ENCODE results near the gene SH3RF3.

Gene SH3RF3

GRCh38 chr2:109195193-109196045 lies 66.4 kb downstream of the SH3RF3 start:
- ChIA-PET CTCF (interaction anchor here (0.9 to 1.3 kb wide), 4 partner anchors 15 to 315 kb away, joined by 3 to 4 read pairs (median 3); no protein-coding TSS in a partner anchor), POLR2A (no interaction called here)
- no peak overlapping the region for H3K4me3 ChIP-seq (ENCODE audit: low read depth, low read length)
- TF ChIP-seq, protein P1, sequence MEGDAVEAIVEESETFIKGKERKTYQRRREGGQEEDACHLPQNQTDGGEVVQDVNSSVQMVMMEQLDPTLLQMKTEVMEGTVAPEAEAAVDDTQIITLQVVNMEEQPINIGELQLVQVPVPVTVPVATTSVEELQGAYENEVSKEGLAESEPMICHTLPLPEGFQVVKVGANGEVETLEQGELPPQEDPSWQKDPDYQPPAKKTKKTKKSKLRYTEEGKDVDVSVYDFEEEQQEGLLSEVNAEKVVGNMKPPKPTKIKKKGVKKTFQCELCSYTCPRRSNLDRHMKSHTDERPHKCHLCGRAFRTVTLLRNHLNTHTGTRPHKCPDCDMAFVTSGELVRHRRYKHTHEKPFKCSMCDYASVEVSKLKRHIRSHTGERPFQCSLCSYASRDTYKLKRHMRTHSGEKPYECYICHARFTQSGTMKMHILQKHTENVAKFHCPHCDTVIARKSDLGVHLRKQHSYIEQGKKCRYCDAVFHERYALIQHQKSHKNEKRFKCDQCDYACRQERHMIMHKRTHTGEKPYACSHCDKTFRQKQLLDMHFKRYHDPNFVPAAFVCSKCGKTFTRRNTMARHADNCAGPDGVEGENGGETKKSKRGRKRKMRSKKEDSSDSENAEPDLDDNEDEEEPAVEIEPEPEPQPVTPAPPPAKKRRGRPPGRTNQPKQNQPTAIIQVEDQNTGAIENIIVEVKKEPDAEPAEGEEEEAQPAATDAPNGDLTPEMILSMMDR (IDR thresholded peaks at IDR 0.05; ENCODE audit: insufficient read depth, low read length, missing control alignments) = no peak
- no peak for DNase-seq (ENCODE audit: low read depth, low spot score)

- H3K4me3 ChIP-seq (ENCODE audit: low read depth, low read length) = no peak overlapping the region
- CTCF ChIA-PET = interaction anchor here (0.9 kb wide), 1 partner anchor 314 kb away, joined by 3 read pairs; no protein-coding TSS in a partner anchor
- POLR2A ChIA-PET = no interaction called here
- TF ChIP-seq, protein P1 (IDR thresholded peaks at IDR 0.05; ENCODE audit: insufficient read depth, low read length, missing control alignments) = no peak
- no peak for DNase-seq (ENCODE audit: low read depth, low spot score)
Observed at GRCh38 chr2:109196081-109196875, 67.3 kb downstream of the SH3RF3 start.

DNA sequence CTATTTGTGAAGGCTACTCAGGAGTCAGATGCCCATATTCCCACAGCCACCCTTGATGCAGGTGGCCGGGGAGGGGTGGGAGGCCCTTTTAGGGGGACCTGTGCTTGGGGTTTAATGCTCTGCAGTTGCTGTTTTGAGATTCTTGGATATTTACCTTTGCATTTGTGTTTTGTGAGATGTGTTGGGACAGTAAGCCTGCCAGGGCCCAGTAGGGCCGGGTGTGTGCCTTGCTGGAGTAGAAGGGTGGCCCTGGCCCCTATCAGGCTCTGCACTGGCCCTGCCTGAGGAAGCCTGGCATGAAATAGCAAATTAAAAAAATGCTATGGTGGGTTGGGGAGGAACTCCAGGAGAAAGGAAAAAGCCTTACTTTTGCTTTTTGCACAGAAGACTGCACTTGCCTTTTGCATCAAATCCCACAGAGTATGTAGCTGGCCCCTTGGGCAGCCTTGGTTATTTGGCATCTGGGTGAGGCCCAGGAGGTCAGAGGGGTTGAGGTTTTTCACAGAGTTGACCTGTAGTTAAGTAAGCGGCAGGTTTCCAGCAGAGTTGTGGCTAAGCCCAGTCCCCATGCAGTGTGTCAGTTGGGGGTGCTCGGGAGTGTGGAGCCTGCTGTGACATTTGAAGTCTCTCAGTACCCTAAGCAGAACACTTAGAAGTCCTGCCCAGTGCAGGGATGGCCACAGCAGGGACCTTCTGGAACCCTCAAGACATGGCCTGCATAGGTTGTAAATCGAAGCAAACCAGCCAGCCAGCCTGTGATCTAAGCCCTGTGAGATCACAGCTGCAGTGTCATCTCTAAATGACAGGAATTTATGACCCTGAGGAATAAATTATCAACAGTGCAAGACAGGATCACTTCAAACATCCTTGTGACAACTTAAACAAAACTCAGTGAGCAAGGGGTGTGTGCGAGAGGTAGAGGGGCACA lies 68.8 kb downstream of the SH3RF3 start:
- H3K4me3 ChIP-seq (ENCODE audit: low read depth, low read length) = no peak overlapping the region
- POLR2A ChIA-PET = no interaction called here
- no peak for DNase-seq (ENCODE audit: low read depth, low spot score)
- TF ChIP-seq, protein P1 (IDR thresholded peaks at IDR 0.05; ENCODE audit: insufficient read depth, low read length, missing control alignments) = no peak
- CTCF ChIA-PET = no interaction called here

GRCh38 chr2:109199790-109200189 lies 70.8 kb downstream of the SH3RF3 start:
- TF ChIP-seq, protein P1 (IDR thresholded peaks at IDR 0.05; ENCODE audit: insufficient read depth, low read length, missing control alignments) = no peak
- H3K4me3 ChIP-seq (ENCODE audit: low read depth, low read length) = no peak overlapping the region
- no peak for DNase-seq (ENCODE audit: low read depth, low spot score)
- ChIA-PET CTCF (no interaction called here), POLR2A (no interaction called here)

DNA sequence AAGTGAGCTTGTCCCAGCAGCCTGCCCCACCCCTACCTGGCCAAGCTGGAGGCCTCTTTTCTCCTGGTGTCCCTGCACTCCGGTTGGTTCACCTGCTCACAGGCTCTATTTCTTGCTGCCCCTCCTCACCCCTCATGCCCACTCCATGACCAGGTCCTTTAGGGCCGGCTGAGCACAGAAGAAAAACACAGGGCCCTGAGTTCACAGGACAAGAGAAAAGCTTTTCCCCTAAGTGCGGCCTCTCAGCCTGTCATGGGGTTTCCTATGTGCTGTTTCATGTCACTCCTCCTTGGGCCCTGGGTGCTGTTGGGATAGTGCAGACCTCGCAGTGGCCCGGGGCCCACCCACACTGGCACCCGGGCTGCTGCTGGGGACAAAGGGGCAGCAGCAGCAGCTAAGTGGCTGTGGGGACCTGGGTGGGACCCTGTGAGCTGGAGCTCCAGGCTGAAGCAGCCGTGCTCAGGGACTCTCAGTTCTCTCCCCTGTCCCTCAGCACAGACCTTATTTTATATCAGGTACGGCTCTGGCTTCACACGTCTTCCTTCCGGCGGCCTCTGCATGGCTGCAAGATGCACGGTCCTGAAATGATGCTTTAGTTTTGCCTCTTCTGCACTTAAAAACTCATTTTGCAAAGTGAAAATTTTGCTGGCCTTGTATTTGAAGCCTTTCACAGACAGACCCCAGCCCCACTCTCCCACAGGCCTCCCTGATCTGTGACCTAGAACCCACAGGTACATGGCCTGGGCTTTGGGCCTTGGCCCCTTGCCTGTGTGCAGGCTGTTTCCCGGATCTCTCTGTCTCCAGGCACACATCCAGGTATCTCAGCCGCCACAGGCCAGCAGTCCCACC lies 71.8 kb downstream of the SH3RF3 start:
- DNase-seq (ENCODE audit: low read depth, low spot score) = no peak
- ChIA-PET POLR2A (no interaction called here), CTCF (no interaction called here)
- TF ChIP-seq, protein P1 (IDR thresholded peaks at IDR 0.05; ENCODE audit: insufficient read depth, low read length, missing control alignments) = no peak
- H3K4me3 ChIP-seq (ENCODE audit: low read depth, low read length) = no peak overlapping the region

All from AG04449 (cell line).